C4-2B (cell line): Measurements from ENCODE around the gene RBM42.
"Not testable (repeated sequence)": the region's sequence is repeated elsewhere in the genome, so short reads cannot be mapped to it uniquely, and the experiment has no call there.

Experiments used
- H3K27ac ChIP-seq: fragments of 450-650 bp; 2 replicates; pipeline ENCODE4 v1.5.1; 2017
- ZFX ChIP-seq: fragments of 450-650 bp; IDR thresholded peaks from 2 replicates; pipeline ENCODE4 v1.6.1; 2017
- TF ChIP-seq, protein P1 (sequence below): fragments of 450-650 bp; conservative IDR thresholded peaks from 2 replicates; pipeline ENCODE4 v1.5.1; 2017; ENCODE audit warnings: mild to moderate bottlenecking

RBM42 gene

DNA sequence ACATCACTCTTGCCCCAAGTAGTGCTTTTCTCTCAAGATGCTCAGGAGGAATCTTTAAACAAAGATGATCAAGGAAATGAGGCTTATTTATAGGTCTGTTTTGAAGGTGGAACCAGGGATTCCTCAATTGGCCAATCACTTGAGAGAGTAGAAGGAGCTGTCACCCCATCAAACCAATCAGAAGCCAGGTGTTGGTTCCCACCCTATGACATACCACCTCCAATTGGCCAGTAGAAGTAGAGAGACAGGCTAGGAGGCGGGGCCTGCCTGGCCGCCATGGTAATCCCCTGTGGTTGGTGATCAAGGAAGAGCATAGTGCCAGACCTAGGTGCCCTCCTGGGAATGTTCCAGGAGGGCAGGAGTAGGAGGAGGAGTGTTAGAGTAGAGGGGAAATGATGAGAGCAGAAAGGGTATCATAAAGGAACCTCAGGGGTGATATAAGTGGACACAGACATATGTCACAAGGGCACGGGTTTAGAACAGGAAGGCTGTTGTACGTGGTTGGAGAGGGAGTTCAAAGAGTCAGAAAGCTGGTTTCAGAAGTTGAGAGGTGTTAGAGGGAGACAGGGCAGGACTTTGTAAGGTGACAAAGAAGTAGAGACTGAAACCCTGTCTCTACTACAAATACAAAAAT, 32.4 kb upstream of the RBM42 start:
- no peak overlapping the region for H3K27ac ChIP-seq
- TF ChIP-seq, protein P1, sequence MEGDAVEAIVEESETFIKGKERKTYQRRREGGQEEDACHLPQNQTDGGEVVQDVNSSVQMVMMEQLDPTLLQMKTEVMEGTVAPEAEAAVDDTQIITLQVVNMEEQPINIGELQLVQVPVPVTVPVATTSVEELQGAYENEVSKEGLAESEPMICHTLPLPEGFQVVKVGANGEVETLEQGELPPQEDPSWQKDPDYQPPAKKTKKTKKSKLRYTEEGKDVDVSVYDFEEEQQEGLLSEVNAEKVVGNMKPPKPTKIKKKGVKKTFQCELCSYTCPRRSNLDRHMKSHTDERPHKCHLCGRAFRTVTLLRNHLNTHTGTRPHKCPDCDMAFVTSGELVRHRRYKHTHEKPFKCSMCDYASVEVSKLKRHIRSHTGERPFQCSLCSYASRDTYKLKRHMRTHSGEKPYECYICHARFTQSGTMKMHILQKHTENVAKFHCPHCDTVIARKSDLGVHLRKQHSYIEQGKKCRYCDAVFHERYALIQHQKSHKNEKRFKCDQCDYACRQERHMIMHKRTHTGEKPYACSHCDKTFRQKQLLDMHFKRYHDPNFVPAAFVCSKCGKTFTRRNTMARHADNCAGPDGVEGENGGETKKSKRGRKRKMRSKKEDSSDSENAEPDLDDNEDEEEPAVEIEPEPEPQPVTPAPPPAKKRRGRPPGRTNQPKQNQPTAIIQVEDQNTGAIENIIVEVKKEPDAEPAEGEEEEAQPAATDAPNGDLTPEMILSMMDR, result no peak
- no peak for TF ChIP-seq ZFX

DNA sequence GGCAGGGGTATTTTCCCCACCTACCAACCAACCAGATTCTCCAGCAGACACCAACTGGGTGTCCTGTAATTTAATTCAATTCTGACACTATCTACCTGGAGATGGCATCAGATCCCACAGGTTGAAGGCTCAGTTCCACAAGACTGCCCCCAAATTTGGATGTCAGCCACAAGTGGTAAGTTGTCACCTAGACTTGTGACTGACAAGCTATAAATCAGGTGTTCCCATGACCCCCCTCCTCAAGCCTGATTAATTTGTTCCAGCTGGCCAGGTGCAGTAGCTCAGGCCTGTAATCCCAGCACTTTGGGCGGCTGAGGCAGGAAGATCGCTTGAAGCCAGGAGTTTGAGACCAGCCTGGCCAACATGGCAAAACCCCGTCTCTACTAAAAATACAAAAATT, 26.9 kb upstream of the RBM42 start:
- no peak for TF ChIP-seq ZFX
- TF ChIP-seq, protein P1, result no peak
- H3K27ac ChIP-seq, result no peak overlapping the region

DNA sequence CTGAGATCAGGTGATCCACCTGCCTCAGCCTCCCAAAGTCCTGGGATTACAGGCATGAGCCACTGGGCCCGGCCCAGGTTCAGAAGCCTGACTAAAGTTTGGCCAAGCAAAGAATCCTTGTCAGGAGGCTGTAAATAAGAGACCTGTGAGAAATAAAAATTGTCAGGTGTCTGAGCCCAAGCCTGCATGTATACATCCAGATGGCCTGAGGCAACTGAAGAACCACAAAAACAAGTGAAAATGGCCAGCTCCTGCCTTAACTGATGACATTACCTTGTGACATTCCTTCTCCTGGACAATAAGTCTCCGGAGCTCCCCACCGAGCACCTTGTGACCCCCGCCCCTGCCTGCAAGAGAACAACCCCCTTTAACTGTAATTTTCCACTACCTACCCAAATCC, 24.4 kb upstream of the RBM42 start:
- not testable (repeated sequence) for H3K27ac ChIP-seq

DNA sequence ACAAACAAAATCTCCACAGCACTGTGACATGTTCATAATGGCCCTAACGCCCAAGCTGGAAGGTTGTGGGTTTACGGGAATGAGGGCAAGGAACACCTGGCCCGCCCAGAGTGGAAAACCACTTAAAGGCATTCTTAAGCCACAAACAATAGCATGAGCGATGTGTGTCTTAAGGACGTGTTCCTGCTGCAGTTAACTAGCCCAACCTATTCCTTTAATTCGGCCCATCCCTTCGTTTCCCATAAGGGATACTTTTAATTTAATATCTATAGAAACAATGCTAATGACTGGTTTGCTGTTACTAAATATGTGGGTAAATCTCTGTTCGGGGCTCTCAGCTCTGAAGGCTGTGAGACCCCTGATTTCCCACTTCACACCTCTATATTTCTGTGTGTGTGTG, 21.7 kb upstream of the RBM42 start:
- not testable (repeated sequence) for H3K27ac ChIP-seq

DNA sequence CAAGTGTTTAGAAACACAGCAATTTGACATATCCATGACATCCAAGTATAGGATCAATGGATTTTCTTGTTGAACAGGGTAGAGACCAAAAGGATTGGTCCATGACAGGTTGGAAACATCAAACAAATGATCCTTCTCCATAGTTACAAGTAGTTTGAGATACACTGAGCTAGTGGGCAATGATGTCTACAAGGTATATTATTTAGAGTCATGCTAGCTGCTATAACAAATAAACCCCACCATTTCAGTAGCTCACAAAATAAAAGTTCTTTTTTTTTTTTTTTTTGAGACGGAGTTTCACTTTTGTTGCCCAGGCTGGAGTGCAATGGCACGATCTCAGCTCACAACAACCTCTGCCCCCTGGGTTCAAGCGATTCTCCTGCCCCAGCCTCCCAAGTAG, 21.2 kb upstream of the RBM42 start:
- TF ChIP-seq, protein P1, result no peak
- no peak for TF ChIP-seq ZFX
- no peak overlapping the region for H3K27ac ChIP-seq

DNA sequence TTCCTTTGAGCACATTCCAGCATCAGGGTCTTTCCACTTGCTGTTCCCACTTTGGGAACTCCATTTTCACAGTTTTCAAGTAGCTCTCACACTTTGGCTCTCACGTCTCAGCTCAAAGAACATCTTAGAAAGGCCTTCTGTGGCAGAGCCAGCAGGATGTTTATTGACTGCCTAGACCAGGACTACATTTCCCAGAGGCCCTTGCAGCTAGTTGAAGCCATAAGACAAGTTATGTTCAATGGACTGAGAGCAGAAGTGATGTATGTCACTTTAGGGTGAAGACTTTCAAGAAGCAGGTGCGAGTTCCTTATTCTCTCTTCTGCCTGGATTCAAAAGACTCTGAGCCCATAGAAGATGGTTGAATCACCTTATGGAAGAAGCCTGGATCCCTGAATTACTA, 20.6 kb upstream of the RBM42 start:
- no peak overlapping the region for H3K27ac ChIP-seq
- TF ChIP-seq, protein P1, result no peak
- no peak for TF ChIP-seq ZFX

DNA sequence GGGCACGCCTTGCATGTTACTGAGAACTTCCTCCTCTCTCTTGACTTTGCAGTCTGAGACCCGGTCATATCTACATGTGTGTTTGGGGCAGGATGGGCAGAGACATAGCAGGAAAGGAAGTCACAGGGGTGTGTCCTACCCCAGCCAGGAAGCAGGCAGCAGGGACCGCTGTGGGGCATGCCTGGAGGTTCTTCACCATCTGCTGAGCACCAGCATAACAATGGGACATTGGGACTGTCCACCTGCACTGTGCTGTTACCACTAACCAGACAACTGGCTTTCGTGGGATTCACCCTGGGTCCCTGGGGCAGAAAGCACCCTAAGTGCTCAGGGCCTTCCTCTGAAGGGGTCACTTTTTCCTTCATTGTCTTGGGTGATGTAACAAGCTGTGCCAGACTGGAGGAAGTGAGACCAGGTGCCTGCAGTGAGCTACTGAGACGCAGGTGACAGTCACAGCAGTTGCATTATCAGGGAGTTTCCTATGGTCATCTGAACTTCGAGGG, 18.9 kb upstream of the RBM42 start:
- TF ChIP-seq, protein P1, result no peak
- H3K27ac ChIP-seq, result no peak overlapping the region

DNA sequence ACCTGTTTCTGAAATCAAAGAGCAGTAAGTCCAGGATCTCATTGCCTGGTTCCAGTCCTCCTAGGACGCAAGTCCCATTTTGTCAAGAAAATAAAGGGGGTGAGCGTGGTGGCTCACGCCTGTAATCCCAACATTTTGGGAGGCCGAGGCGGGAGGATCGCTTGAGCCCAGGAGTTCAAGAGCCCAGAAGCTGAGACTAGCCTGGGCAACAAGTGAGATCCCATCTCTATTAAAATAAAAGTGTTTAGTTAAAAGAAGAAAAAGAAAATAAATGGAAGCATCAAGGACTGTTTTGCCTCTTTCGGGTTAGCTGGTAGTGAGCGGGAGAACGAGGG, 16.6 kb upstream of the RBM42 start:
- peak overlapping the region; percentile 76; the same call in 1 of the 2 replicates for H3K27ac ChIP-seq

More for the DNA sequence above, 16.6 kb upstream of the RBM42 start:
- TF ChIP-seq ZFX, result no peak
- TF ChIP-seq, protein P1, result no peak
